NB4 (cell line): ENCODE data around the gene IFNK.

ENCODE experiments used
- MYC ChIP-seq: IDR thresholded peaks from 2 replicates; pipeline ENCODE4 v1.6.1; 2011; ENCODE audit warnings: low read depth, low read length
- POLR2A ChIP-seq: IDR thresholded peaks from 2 replicates; pipeline ENCODE4 v1.6.1; 2011; ENCODE audit warnings: mild to moderate bottlenecking; ENCODE audit not compliant: insufficient read length; ENCODE audit errors: extremely low read depth
- TF ChIP-seq, protein P1 (sequence below): IDR thresholded peaks from one replicate; pipeline ENCODE4 v1.5.1; 2012; ENCODE audit warnings: low read depth, low read length
- TF ChIP-seq, protein P2 (sequence below): IDR thresholded peaks from 2 replicates; pipeline ENCODE4 v1.6.1; 2011; ENCODE audit warnings: low read depth, low read length

DNA sequence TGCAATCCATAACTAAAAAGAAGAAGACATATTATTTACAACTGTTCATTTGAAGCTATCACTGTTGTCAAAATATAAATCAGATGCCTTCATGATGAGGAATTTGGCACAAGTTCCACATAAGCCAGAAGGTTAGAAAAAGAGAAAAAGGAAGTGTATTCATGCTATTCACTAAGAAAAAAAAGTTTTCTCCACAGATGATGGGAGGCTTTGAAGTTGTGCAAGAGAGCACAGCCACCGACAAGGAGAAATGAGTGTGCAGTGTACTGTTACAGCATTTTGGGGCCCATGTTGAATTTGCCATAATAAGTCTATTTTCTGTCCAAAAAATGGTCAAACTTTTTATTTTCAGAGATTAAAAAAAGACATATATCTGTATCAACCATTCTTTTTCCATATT, 32.9 kb upstream of the IFNK start:
- TF ChIP-seq, protein P1, sequence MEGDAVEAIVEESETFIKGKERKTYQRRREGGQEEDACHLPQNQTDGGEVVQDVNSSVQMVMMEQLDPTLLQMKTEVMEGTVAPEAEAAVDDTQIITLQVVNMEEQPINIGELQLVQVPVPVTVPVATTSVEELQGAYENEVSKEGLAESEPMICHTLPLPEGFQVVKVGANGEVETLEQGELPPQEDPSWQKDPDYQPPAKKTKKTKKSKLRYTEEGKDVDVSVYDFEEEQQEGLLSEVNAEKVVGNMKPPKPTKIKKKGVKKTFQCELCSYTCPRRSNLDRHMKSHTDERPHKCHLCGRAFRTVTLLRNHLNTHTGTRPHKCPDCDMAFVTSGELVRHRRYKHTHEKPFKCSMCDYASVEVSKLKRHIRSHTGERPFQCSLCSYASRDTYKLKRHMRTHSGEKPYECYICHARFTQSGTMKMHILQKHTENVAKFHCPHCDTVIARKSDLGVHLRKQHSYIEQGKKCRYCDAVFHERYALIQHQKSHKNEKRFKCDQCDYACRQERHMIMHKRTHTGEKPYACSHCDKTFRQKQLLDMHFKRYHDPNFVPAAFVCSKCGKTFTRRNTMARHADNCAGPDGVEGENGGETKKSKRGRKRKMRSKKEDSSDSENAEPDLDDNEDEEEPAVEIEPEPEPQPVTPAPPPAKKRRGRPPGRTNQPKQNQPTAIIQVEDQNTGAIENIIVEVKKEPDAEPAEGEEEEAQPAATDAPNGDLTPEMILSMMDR: no peak
- TF ChIP-seq POLR2A: no peak
- TF ChIP-seq, protein P2, sequence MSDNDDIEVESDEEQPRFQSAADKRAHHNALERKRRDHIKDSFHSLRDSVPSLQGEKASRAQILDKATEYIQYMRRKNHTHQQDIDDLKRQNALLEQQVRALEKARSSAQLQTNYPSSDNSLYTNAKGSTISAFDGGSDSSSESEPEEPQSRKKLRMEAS: no peak
- no peak for TF ChIP-seq MYC
